Measurements from ENCODE around the gene DTNA.
"Not testable (repeated sequence)": the region's sequence is repeated elsewhere in the genome, so short reads cannot be mapped to it uniquely, and the experiment has no call there.

DTNA gene

DNA sequence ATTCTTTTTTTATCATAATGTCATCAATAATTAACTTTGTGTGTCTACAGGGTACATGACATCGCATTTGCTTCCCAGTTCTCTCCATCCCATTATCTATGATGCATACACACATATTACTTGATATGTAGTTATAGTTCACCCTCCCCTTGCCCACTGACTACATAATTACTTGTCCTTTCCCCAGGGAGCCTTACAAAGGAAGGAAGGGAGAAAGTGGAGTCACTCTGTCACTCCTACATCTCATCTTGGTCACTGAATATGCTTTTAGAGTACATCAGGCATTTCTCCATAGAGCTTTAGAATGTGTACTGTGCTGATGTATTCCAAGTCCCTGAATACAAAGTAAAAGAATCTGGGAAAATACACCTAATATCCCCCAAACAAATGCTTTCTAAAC lies 6.0 kb upstream of the DTNA start:
- TF ChIP-seq, protein P1, sequence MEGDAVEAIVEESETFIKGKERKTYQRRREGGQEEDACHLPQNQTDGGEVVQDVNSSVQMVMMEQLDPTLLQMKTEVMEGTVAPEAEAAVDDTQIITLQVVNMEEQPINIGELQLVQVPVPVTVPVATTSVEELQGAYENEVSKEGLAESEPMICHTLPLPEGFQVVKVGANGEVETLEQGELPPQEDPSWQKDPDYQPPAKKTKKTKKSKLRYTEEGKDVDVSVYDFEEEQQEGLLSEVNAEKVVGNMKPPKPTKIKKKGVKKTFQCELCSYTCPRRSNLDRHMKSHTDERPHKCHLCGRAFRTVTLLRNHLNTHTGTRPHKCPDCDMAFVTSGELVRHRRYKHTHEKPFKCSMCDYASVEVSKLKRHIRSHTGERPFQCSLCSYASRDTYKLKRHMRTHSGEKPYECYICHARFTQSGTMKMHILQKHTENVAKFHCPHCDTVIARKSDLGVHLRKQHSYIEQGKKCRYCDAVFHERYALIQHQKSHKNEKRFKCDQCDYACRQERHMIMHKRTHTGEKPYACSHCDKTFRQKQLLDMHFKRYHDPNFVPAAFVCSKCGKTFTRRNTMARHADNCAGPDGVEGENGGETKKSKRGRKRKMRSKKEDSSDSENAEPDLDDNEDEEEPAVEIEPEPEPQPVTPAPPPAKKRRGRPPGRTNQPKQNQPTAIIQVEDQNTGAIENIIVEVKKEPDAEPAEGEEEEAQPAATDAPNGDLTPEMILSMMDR (conservative IDR thresholded peaks at IDR 0.05; ENCODE audit: low read depth) = no peak
- no peak overlapping the region for H3K27ac ChIP-seq
- ChIA-PET CTCF (no interaction called here), POLR2A (ENCODE audit: low non-redundant PET) (no interaction called here)
- DNase-seq (ENCODE audit: low spot score) = no peak

GRCh38 chr18:34704823-34705222 lies 5.3 kb upstream of the DTNA start:
- POLR2A ChIA-PET (ENCODE audit: low non-redundant PET) = no interaction called here
- no peak for DNase-seq (ENCODE audit: low spot score)
- TF ChIP-seq, protein P1 (conservative IDR thresholded peaks at IDR 0.05; ENCODE audit: low read depth) = no peak
- CTCF ChIA-PET = no interaction called here
- H3K27ac ChIP-seq = no peak overlapping the region

GRCh38 chr18:34707670-34708069 lies 2.4 kb upstream of the DTNA start:
- peak; percentile 55 for DNase-seq (ENCODE audit: low spot score)
- ChIA-PET CTCF (no interaction called here), POLR2A (ENCODE audit: low non-redundant PET) (no interaction called here)
- no peak overlapping the region for H3K27ac ChIP-seq
- TF ChIP-seq, protein P1 (conservative IDR thresholded peaks at IDR 0.05; ENCODE audit: low read depth) = no peak

GRCh38 chr18:34709104-34709503 lies 994 bp upstream of the DTNA start:
- peak overlapping the region; percentile 67 for H3K27ac ChIP-seq
- ChIA-PET CTCF (no interaction called here), POLR2A (ENCODE audit: low non-redundant PET) (no interaction called here)
- TF ChIP-seq, protein P1 (conservative IDR thresholded peaks at IDR 0.05; ENCODE audit: low read depth) = no peak
- DNase-seq (ENCODE audit: low spot score) = peak; percentile 30

GRCh38 chr18:34710458-34710914 lies 388 bp downstream of the DTNA start:
- CTCF ChIA-PET = no interaction called here
- TF ChIP-seq, protein P1 (conservative IDR thresholded peaks at IDR 0.05; ENCODE audit: low read depth) = no peak
- POLR2A ChIA-PET (ENCODE audit: low non-redundant PET) = no interaction called here
- peak overlapping the region; percentile 44 for H3K27ac ChIP-seq
- DNase-seq (ENCODE audit: low spot score) = no peak

GRCh38 chr18:34710934-34711333 lies 836 bp downstream of the DTNA start:
- ChIA-PET CTCF (no interaction called here), POLR2A (ENCODE audit: low non-redundant PET) (no interaction called here)
- TF ChIP-seq, protein P1 (conservative IDR thresholded peaks at IDR 0.05; ENCODE audit: low read depth) = no peak
- no peak overlapping the region for H3K27ac ChIP-seq
- no peak for DNase-seq (ENCODE audit: low spot score)

DNA sequence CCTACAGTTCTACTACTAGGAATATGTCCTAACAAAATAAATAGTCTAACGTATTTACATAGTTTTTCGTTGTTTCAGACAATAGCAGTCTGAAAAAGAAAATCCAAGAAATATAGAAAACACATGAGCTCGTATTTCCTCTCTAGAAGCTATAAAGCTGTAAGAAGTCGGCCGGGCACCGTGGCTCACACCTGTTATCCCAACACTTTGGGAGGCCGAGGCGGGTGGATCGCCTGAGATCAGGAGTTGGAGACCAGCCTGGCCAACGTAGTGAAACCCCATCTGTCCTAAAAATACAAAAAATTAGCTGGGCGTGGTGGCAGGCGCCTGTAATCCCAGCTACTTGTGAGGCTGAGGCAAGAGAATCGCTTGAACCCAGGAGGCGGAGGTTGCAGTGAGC lies 6.0 kb downstream of the DTNA start:
- H3K27ac ChIP-seq; POLR2A ChIA-PET (ENCODE audit: low non-redundant PET); CTCF ChIA-PET; DNase-seq (ENCODE audit: low spot score): not testable (repeated sequence)

Measured in RWPE1 (cell line).